Mesothelial cell of epicardium (in vitro differentiated cells): Measurements from ENCODE around the gene C10orf67. TPM values are rescaled to one million over a fixed set of nuclear protein-coding genes. Genes with fewer than 3 reads are reported as not detected.

Experiments
- DNase-seq, 2 experiments: peaks; one replicate each; pipeline ENCODE4 v3.0.0; 2021; ENCODE audit warnings: low spot score in 2 of 2; ENCODE audit not compliant: unreplicated experiment in 2 of 2
- H3K27ac Mint-ChIP-seq: 2 replicates; pipeline ENCODE4 v1.8.0; 2021; ENCODE audit warnings: mixed read lengths
- H3K27me3 Mint-ChIP-seq: 2 replicates; pipeline ENCODE4 v1.8.0; 2021; ENCODE audit warnings: low read depth, mixed read lengths
- H3K36me3 Mint-ChIP-seq: 2 replicates; pipeline ENCODE4 v1.8.0; 2021; ENCODE audit warnings: mixed read lengths
- H3K4me1 Mint-ChIP-seq: 2 replicates; pipeline ENCODE4 v1.8.0; 2021; ENCODE audit warnings: mixed read lengths
- H3K4me3 Mint-ChIP-seq: 2 replicates; pipeline ENCODE4 v1.8.0; 2021; ENCODE audit warnings: mild to moderate bottlenecking, moderate library complexity, mixed read lengths
- H3K9me3 Mint-ChIP-seq: 2 replicates; pipeline ENCODE4 v1.8.0; 2021; ENCODE audit warnings: mixed read lengths
- CTCF ChIP-seq: fragments of 200-600 bp; sonication (generic); IDR thresholded peaks from one replicate; pipeline ENCODE4 v1.5.0; 2021; ENCODE audit warnings: antibody characterized with exemption; ENCODE audit not compliant: unreplicated experiment
- total RNA-seq: library from RNA; stranded (reverse); gene quantifications from 3 replicates; pipeline ENCODE4 v1.2.1, GENCODE V29; 2021

C10orf67 gene
- total RNA-seq, 1 donor from 2014 or later: 0.11 TPM

GRCh38 chr10:23364378-23364777 lies 19.8 kb upstream of the C10orf67 start:
- no peak overlapping the region for H3K27ac Mint-ChIP-seq
- DNase-seq: no peak
- no peaks in the 10 kb centered on the region for H3K27me3 Mint-ChIP-seq
- no peaks in the 10 kb centered on the region for H3K9me3 Mint-ChIP-seq
- peaks cover 5% of the 10 kb centered on the region for H3K4me1 Mint-ChIP-seq
- H3K36me3 Mint-ChIP-seq: no peaks in the 10 kb centered on the region
- H3K4me3 Mint-ChIP-seq: no peak overlapping the region
- TF ChIP-seq CTCF: no peak

- no peak for TF ChIP-seq CTCF
- Mint-ChIP-seq H3K4me3 (no peak overlapping the region), H3K36me3 (no peaks in the 10 kb centered on the region), H3K9me3 (no peaks in the 10 kb centered on the region), H3K27me3 (no peaks in the 10 kb centered on the region), H3K4me1 (peaks cover under 1% of the 10 kb centered on the region), H3K27ac (no peak overlapping the region)
- DNase-seq: no peak
Observed at GRCh38 chr10:23363793-23364135, 19.2 kb upstream of the C10orf67 start.

DNA sequence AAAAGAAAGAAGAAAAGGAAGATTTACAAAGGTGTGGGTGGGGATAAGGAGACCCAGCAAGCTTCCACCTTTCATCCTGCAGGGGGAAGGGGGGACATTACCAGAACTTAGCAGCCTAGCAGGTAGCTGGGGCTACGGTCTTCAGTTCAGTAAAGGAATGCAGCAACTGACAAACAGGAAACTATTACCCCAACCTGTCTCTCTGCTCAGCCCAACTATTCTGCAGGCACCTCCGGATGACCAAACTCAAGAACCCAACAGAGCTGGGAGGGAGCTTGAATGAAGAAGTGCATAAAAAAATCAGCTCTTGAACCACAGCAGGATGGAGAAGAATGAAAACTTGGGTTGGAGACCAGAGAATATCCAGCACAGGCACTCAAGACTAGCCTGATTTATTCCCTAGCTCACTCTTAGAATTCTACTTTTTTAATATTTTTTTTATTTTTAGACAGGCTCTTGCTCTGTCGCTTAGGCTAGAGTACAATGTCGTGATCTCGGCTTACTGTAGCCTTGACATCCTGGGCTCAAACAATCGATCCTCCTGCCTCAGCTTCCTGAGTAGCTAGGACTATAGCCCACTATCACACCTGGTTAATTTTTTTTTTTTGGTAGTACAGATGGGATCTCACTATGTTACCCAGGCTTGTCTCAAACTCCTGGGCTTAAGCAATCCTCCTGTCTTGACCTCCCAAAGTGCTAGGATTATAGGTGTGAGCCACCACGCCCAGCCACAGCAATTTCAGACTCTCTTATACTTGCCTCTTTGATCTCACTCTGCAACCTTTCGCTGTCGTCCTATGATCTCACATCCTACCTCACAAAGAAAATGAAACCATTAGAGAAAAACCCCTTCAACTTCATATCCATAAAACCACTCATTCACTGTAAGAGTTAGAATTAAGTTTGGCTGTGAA lies 18.5 kb upstream of the C10orf67 start:
- no peak for DNase-seq
- no peak for TF ChIP-seq CTCF
- no peaks in the 10 kb centered on the region for H3K4me1 Mint-ChIP-seq
- H3K4me3 Mint-ChIP-seq: no peak overlapping the region
- no peak overlapping the region for H3K27ac Mint-ChIP-seq
- no peaks in the 10 kb centered on the region for H3K36me3 Mint-ChIP-seq
- H3K27me3 Mint-ChIP-seq: no peaks in the 10 kb centered on the region
- no peaks in the 10 kb centered on the region for H3K9me3 Mint-ChIP-seq

DNA sequence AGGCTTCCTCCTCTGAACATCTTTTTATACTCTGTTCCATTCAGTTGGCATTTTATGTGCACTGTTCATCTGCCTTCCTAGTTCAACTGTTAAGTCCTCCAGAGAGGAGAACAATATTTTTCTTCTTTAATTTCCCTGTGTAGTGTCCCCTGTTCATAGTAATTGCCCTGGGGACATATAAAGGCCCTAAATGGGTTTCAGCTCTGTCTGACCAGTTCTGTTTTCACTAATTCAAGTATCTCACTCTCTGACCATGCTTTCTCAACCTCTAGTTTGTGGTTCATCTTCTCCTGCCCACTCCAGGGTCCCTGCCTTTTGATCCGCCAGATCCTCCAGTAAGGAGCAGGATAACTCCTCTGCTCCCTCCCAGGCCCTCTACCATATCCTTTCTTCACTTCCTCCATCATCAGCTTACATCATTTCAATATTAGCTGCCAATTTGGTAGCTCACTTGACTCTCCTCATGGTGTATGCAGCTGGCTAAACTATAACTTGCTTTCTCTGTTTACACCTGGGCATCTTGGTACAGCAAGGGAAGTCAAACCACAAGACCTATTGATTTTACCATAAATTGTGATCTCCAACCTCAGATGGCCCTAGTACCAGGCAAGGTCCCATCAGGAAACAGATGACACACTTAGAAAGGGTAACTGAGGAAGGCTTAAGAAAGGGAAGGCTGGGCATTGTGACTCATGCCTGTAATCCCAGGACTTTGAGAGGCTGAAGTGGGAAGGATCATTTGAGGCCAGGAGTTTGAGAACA lies 17.7 kb upstream of the C10orf67 start:
- H3K36me3 Mint-ChIP-seq: no peaks in the 10 kb centered on the region
- no peak overlapping the region for H3K27ac Mint-ChIP-seq

GRCh38 chr10:23361665-23362064 lies 17.1 kb upstream of the C10orf67 start:
- H3K4me3 Mint-ChIP-seq: no peak overlapping the region
- DNase-seq: no peak
- H3K27me3 Mint-ChIP-seq: no peaks in the 10 kb centered on the region

More for the DNA sequence above, 17.7 kb upstream of the C10orf67 start:
- DNase-seq: no peak
- no peaks in the 10 kb centered on the region for H3K4me1 Mint-ChIP-seq
- H3K4me3 Mint-ChIP-seq: no peak overlapping the region
- H3K9me3 Mint-ChIP-seq: no peaks in the 10 kb centered on the region
- no peaks in the 10 kb centered on the region for H3K27me3 Mint-ChIP-seq
- no peak for TF ChIP-seq CTCF

More at GRCh38 chr10:23361665-23362064, 17.1 kb upstream of the C10orf67 start:
- no peak for TF ChIP-seq CTCF
- Mint-ChIP-seq H3K36me3 (no peaks in the 10 kb centered on the region), H3K9me3 (no peaks in the 10 kb centered on the region), H3K27ac (no peak overlapping the region), H3K4me1 (no peaks in the 10 kb centered on the region)
